Measurements from ENCODE around the gene FBXO8.

FBXO8 gene

GRCh38 chr4:174278467-174278866 is 5.0 kb downstream of the FBXO8 start:
- no peak for DNase-seq (ENCODE audit: extremely low spot score)
- ChIA-PET POLR2A (no interaction called here), CTCF (no interaction called here)
- no peak for TF ChIP-seq CTCF (IDR thresholded peaks at IDR 0.05; ENCODE audit: control extremely low read depth, extremely low read depth, low read depth, missing control alignments)

- ChIA-PET POLR2A (no interaction called here), CTCF (no interaction called here)
- DNase-seq (ENCODE audit: extremely low spot score), result no peak
- TF ChIP-seq CTCF (IDR thresholded peaks at IDR 0.05; ENCODE audit: control extremely low read depth, extremely low read depth, low read depth, missing control alignments), result no peak
Observed at GRCh38 chr4:174277433-174277832, 6.0 kb downstream of the FBXO8 start.

GRCh38 chr4:174275101-174275500 is 8.4 kb downstream of the FBXO8 start:
- ChIA-PET CTCF (no interaction called here), POLR2A (no interaction called here)
- DNase-seq (ENCODE audit: extremely low spot score), result no peak
- TF ChIP-seq CTCF (IDR thresholded peaks at IDR 0.05; ENCODE audit: control extremely low read depth, extremely low read depth, low read depth, missing control alignments), result no peak

GRCh38 chr4:174274436-174274835 is 9.0 kb downstream of the FBXO8 start:
- no peak for DNase-seq (ENCODE audit: extremely low spot score)
- CTCF ChIA-PET, result no interaction called here
- POLR2A ChIA-PET, result no interaction called here
- TF ChIP-seq CTCF (IDR thresholded peaks at IDR 0.05; ENCODE audit: control extremely low read depth, extremely low read depth, low read depth, missing control alignments), result no peak

- no peak for DNase-seq (ENCODE audit: extremely low spot score)
- ChIA-PET POLR2A (no interaction called here), CTCF (no interaction called here)
- TF ChIP-seq CTCF (IDR thresholded peaks at IDR 0.05; ENCODE audit: control extremely low read depth, extremely low read depth, low read depth, missing control alignments), result no peak
Observed at GRCh38 chr4:174273930-174274329, 9.5 kb downstream of the FBXO8 start.

- ChIA-PET CTCF (interaction anchor here (1.4 to 2.3 kb wide), 4 partner anchors 9 to 31 kb away, joined by 4 to 5 read pairs (median 5); no protein-coding TSS in a partner anchor), POLR2A (no interaction called here)
- DNase-seq (ENCODE audit: extremely low spot score), result no peak
- TF ChIP-seq CTCF (IDR thresholded peaks at IDR 0.05; ENCODE audit: control extremely low read depth, extremely low read depth, low read depth, missing control alignments), result no peak
Observed at GRCh38 chr4:174266416-174266815, 17.1 kb downstream of the FBXO8 start.

GRCh38 chr4:174265916-174266315 is 17.6 kb downstream of the FBXO8 start:
- TF ChIP-seq CTCF (IDR thresholded peaks at IDR 0.05; ENCODE audit: control extremely low read depth, extremely low read depth, low read depth, missing control alignments), result no peak
- CTCF ChIA-PET, result interaction anchor here (1.4 to 2.3 kb wide), 4 partner anchors 9 to 31 kb away, joined by 4 to 5 read pairs (median 5); no protein-coding TSS in a partner anchor
- POLR2A ChIA-PET, result no interaction called here
- DNase-seq (ENCODE audit: extremely low spot score), result no peak
